ENCODE data around the gene CSNK1G1.

Gene CSNK1G1

GRCh38 chr15:64157599-64158125, 198.3 kb downstream of the CSNK1G1 start:
- no peak overlapping the region for H3K4me2 ChIP-seq (ENCODE audit: low read depth, low read length, poor library complexity, severe bottlenecking)
- no peak overlapping the region for H2AFZ ChIP-seq (ENCODE audit: low read depth, low read length, severe bottlenecking)
- peaks cover 52% of the 10 kb centered on the region for H3F3A ChIP-seq (ENCODE audit: insufficient read depth)
- no peak overlapping the region for H3K4me3 ChIP-seq (ENCODE audit: insufficient read depth, low read length, poor library complexity, severe bottlenecking)
- H3K9me3 ChIP-seq (ENCODE audit: insufficient read depth, low read length) = no peaks in the 10 kb centered on the region
- no peaks in the 10 kb centered on the region for H3K27me3 ChIP-seq (ENCODE audit: low read length)
- peaks cover 20% of the 10 kb centered on the region for H3K79me2 ChIP-seq (ENCODE audit: insufficient read depth, low read length)
- no peaks in the 10 kb centered on the region; the same call in 1 of the 2 replicates for H4K20me1 ChIP-seq (ENCODE audit: low read depth, low read length)
- TF ChIP-seq CTCF (IDR thresholded peaks at IDR 0.05; ENCODE audit: insufficient read depth, low read length, poor library complexity, severe bottlenecking) (no peak), EZH2phosphoT487 (conservative IDR thresholded peaks at IDR 0.05; ENCODE audit: low read length) (no peak)
- no peaks in the 10 kb centered on the region for H3K9me2 ChIP-seq (replicated peaks; ENCODE audit: insufficient read depth, low read length)
- H3K9ac ChIP-seq (ENCODE audit: low read length) = no peak overlapping the region
- H3K36me3 ChIP-seq (ENCODE audit: low read length) = peaks cover 6% of the 10 kb centered on the region; the same call in 1 of the 2 replicates
- H3K27ac ChIP-seq (ENCODE audit: low read depth, low read length) = no peak overlapping the region

GRCh38 chr15:64156652-64157331, 199.2 kb downstream of the CSNK1G1 start:
- Histone ChIP-seq H3K79me2 (ENCODE audit: insufficient read depth, low read length) (peaks cover 12% of the 10 kb centered on the region), H3K36me3 (ENCODE audit: low read length) (peaks cover 6% of the 10 kb centered on the region; the same call in 1 of the 2 replicates), H3K9me2 (replicated peaks; ENCODE audit: insufficient read depth, low read length) (no peaks in the 10 kb centered on the region), H3K4me3 (ENCODE audit: insufficient read depth, low read length, poor library complexity, severe bottlenecking) (no peak overlapping the region), H3K27me3 (ENCODE audit: low read length) (no peaks in the 10 kb centered on the region), H4K20me1 (ENCODE audit: low read depth, low read length) (no peaks in the 10 kb centered on the region; the same call in 1 of the 2 replicates), H3K9me3 (ENCODE audit: insufficient read depth, low read length) (no peaks in the 10 kb centered on the region), H3F3A (ENCODE audit: insufficient read depth) (peaks cover 55% of the 10 kb centered on the region), H3K9ac (ENCODE audit: low read length) (no peak overlapping the region), H3K4me2 (ENCODE audit: low read depth, low read length, poor library complexity, severe bottlenecking) (no peak overlapping the region), H3K27ac (ENCODE audit: low read depth, low read length) (no peak overlapping the region), H2AFZ (ENCODE audit: low read depth, low read length, severe bottlenecking) (no peak overlapping the region)
- TF ChIP-seq EZH2phosphoT487 (conservative IDR thresholded peaks at IDR 0.05; ENCODE audit: low read length) (no peak), CTCF (IDR thresholded peaks at IDR 0.05; ENCODE audit: insufficient read depth, low read length, poor library complexity, severe bottlenecking) (no peak)

- Histone ChIP-seq H3K27me3 (ENCODE audit: low read length) (no peaks in the 10 kb centered on the region), H3K36me3 (ENCODE audit: low read length) (peaks cover 6% of the 10 kb centered on the region; the same call in 1 of the 2 replicates), H3K9me2 (replicated peaks; ENCODE audit: insufficient read depth, low read length) (no peaks in the 10 kb centered on the region), H3K4me2 (ENCODE audit: low read depth, low read length, poor library complexity, severe bottlenecking) (no peak overlapping the region), H3K9me3 (ENCODE audit: insufficient read depth, low read length) (no peaks in the 10 kb centered on the region), H4K20me1 (ENCODE audit: low read depth, low read length) (no peaks in the 10 kb centered on the region; the same call in 1 of the 2 replicates), H3K27ac (ENCODE audit: low read depth, low read length) (peak overlapping the region; percentile 34; the same call in 1 of the 2 replicates), H3K79me2 (ENCODE audit: insufficient read depth, low read length) (peaks cover 5% of the 10 kb centered on the region; the same call in 1 of the 2 replicates), H3K9ac (ENCODE audit: low read length) (no peak overlapping the region), H2AFZ (ENCODE audit: low read depth, low read length, severe bottlenecking) (no peak overlapping the region), H3K4me3 (ENCODE audit: insufficient read depth, low read length, poor library complexity, severe bottlenecking) (no peak overlapping the region), H3F3A (ENCODE audit: insufficient read depth) (peaks cover 55% of the 10 kb centered on the region)
- no peak for TF ChIP-seq CTCF (IDR thresholded peaks at IDR 0.05; ENCODE audit: insufficient read depth, low read length, poor library complexity, severe bottlenecking)
- TF ChIP-seq EZH2phosphoT487 (conservative IDR thresholded peaks at IDR 0.05; ENCODE audit: low read length) = no peak
These were observed 199.9 kb downstream of the CSNK1G1 start for GRCh38 chr15:64155802-64156651.
